HEK293T (cell line): ENCODE results near the gene PRKAG1.
A peak's percentile ranks its signal among the peaks of the same experiment; 100 is the strongest.

Experiments
- CTCF ChIA-PET: fragments of 350-600 bp; formaldehyde crosslinking; extraction: SDS; loops from one replicate; lab custom pipeline; 2021; ENCODE audit warnings: antibody characterized with exemption, inconsistent platforms; lab: Yijun Ruan, JAX
- POLR2A ChIA-PET: fragments of 350-600 bp; formaldehyde crosslinking; extraction: SDS; loops from one replicate; lab custom pipeline; 2020; ENCODE audit warnings: antibody characterized with exemption, inconsistent platforms; lab: Yijun Ruan, JAX
- DNase-seq: peaks from one replicate; pipeline ENCODE4 v3.0.0; 2012; ENCODE audit warnings: mixed read lengths; ENCODE audit errors: extremely low spot score
- ARNT ChIP-seq: fragments of 450-650 bp; IDR thresholded peaks from 2 replicates; pipeline ENCODE4 v1.6.1; 2017; ENCODE audit warnings: mild to moderate bottlenecking
- BHLHE40 ChIP-seq: fragments of 450-650 bp; IDR thresholded peaks from 2 replicates; pipeline ENCODE4 v1.6.1; 2016; ENCODE audit warnings: mild to moderate bottlenecking, moderate library complexity, borderline replicate concordance
- CTBP1 ChIP-seq: fragments of 450-650 bp; IDR thresholded peaks from 2 replicates; pipeline ENCODE4 v1.6.1; 2016; ENCODE audit warnings: borderline replicate concordance
- ELF4 ChIP-seq: fragments of 450-650 bp; IDR thresholded peaks from 2 replicates; pipeline ENCODE4 v1.6.1; 2017; ENCODE audit warnings: antibody characterized with exemption
- FOXA1 ChIP-seq: fragments of 450-650 bp; IDR thresholded peaks from 2 replicates; pipeline ENCODE4 v1.6.1; 2016; ENCODE audit warnings: mild to moderate bottlenecking
- FOXK2 ChIP-seq: fragments of 450-650 bp; IDR thresholded peaks from 2 replicates; pipeline ENCODE4 v1.6.1; 2016; ENCODE audit warnings: mild to moderate bottlenecking
- FOXM1 ChIP-seq: fragments of 450-650 bp; IDR thresholded peaks from 2 replicates; pipeline ENCODE4 v1.6.1; 2017; ENCODE audit warnings: mild to moderate bottlenecking, borderline replicate concordance
- HDGF ChIP-seq: fragments of 450-650 bp; IDR thresholded peaks from 2 replicates; pipeline ENCODE4 v1.6.1; 2017; ENCODE audit warnings: antibody characterized with exemption, borderline replicate concordance
- L3MBTL2 ChIP-seq: fragments of 450-650 bp; conservative IDR thresholded peaks from 2 replicates; pipeline ENCODE4 v1.6.1; 2016; ENCODE audit warnings: mild to moderate bottlenecking
- LEF1 ChIP-seq: fragments of 450-650 bp; IDR thresholded peaks from 2 replicates; pipeline ENCODE4 v1.6.1; 2017; ENCODE audit warnings: mild to moderate bottlenecking, borderline replicate concordance
- NFRKB ChIP-seq: fragments of 450-650 bp; IDR thresholded peaks from 2 replicates; pipeline ENCODE4 v1.6.1; 2016; ENCODE audit warnings: mild to moderate bottlenecking, moderate library complexity
- SP1 ChIP-seq: fragments of 450-650 bp; IDR thresholded peaks from 2 replicates; pipeline ENCODE4 v1.6.1; 2017
- SUZ12 ChIP-seq: fragments of 450-650 bp; IDR thresholded peaks from 2 replicates; pipeline ENCODE4 v1.6.1; 2016; ENCODE audit warnings: mild to moderate bottlenecking
- TARDBP ChIP-seq: fragments of 450-650 bp; IDR thresholded peaks from 2 replicates; pipeline ENCODE4 v1.6.1; 2016
- ZNF384 ChIP-seq: fragments of 450-650 bp; IDR thresholded peaks from 2 replicates; pipeline ENCODE4 v1.6.1; 2016
- TF ChIP-seq, protein P1 (sequence below): fragments of 450-650 bp; IDR thresholded peaks from 2 replicates; pipeline ENCODE4 v1.6.1; 2016

The PRKAG1 gene

DNA sequence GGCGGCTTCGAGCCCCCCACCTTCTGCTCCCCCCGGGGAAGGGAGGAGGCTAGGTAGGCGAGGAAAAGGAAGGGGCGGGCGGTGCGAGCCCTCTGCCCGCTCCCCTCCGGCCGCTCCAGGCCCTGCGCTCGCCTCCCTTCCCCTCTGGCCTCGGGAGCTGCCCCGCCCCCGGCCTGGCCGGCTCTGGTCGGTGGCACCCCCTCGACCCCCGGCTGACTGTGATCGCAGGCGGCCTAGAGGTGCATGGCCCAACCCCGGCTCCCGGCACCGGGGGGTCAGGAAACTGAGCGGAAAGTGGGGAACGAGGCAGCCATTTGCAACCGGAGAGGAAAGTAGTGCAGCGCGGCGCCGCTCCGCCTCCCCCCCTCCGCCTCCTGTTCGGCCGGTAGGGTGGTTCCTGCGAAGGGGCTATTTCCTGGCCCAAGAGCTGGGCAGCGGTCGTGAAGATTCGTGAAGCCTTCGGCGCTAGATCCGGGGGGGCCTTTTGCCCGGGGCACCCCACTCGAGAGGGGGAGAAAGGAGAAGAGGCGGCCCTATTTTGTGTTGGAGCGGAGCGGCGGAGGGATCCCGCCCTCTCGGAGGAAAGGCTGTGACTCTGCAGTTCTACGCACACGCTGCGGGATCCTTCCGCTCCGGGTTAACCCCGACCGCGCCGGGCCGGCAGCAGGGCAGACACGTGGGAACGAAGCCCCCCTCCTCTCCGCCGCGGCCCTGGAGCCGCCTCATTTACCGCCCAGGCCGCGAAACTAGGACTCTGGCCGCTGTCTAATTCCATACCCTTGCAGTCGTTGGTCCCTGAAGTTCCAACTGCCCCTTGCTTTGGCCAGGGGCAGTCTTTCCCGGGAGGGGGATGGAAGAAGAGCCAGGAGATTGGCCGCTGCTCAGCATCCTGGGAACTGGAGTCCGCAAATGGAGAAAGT lies 41.9 kb upstream of the PRKAG1 start, which contains the start of gene KMT2D:
KMT2D (minus strand) TSS at position 558 of the 920 bp plus-strand sequence. CDS start 5,470 bp downstream, outside the sequence.
- DNase-seq = peak; percentile 87
- TF ChIP-seq TARDBP = peak; percentile 61
- no peak for TF ChIP-seq ZNF384
- no peak for TF ChIP-seq FOXA1
- TF ChIP-seq NFRKB = peak; percentile 95
- peak; percentile 29; the same call in 1 of the 2 replicates for TF ChIP-seq ELF4
- TF ChIP-seq LEF1 = peak; percentile 84
- no peak for TF ChIP-seq HDGF
- no peak for TF ChIP-seq SUZ12
- TF ChIP-seq L3MBTL2 = peak; percentile 78
- peak; percentile 84 for TF ChIP-seq FOXM1
- no peak for TF ChIP-seq SP1
- peak; percentile 69; the same call in 1 of the 2 replicates for TF ChIP-seq CTBP1
- TF ChIP-seq FOXK2 = no peak
- peak; percentile 61; the same call in 1 of the 2 replicates for TF ChIP-seq ARNT
- TF ChIP-seq BHLHE40 = no peak
- TF ChIP-seq, protein P1, sequence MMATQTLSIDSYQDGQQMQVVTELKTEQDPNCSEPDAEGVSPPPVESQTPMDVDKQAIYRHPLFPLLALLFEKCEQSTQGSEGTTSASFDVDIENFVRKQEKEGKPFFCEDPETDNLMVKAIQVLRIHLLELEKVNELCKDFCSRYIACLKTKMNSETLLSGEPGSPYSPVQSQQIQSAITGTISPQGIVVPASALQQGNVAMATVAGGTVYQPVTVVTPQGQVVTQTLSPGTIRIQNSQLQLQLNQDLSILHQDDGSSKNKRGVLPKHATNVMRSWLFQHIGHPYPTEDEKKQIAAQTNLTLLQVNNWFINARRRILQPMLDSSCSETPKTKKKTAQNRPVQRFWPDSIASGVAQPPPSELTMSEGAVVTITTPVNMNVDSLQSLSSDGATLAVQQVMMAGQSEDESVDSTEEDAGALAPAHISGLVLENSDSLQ = no peak
- CTCF ChIA-PET = interaction anchor here (1.0 to 1.2 kb wide), 2 partner anchors 28 to 70 kb away, joined by 3 read pairs; partner anchors contain the start of gene TUBA1B
- POLR2A ChIA-PET = interaction anchor here (1.2 to 1.5 kb wide), 2 partner anchors 10 to 70 kb away, joined by 7 read pairs; partner anchors contain the start of genes RHEBL1 and TUBA1B

DNA sequence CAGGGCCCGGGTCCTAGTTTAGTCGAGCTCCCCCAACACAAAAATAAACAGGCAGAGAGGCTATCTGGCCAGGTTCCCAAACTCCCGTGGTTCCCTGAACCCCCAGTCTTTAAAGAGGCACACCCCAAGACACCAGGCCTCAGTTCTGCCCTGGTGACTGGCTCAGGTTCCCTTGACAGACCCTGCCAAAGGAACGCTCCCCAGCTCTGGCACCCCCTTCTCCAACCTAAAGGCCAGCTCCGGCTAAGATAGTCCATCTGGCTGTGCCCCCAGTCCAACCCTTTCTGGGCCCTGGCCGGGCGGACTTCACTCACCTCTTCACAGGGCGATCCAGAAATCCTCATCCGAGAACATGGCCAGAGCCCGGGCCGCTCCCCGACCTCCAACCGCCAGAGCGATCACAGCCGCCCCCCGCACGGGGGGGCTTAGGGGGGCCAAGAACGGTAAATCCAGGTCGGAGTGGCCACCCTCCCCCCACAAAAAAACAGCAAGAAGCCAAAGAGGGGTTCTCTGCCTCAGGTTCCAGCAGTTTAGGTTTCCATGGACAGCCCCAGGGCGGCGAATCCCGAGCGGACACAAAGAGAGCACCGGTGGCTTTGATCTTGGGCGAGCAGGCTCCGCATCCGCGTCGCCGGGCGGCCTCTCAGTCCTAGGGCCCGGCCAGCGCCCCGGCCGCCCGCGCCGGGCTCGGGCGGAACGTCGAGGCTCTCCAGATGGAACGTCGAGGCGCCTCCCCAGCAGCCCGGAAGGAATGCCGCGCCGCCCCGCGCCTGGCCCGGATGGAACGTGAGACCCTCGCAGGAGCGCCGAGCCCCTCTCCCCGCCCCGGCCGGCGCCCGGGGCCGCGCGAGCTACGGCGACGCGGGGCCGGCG lies 41.0 kb upstream of the PRKAG1 start:
- POLR2A ChIA-PET = interaction anchor here (0.5 to 5.2 kb wide), 5 partner anchors 10 to 176 kb away, joined by 3 to 50 read pairs (median 7); partner anchors contain the start of genes RHEBL1 and TUBA1B
- peak; percentile 34 for DNase-seq
- CTCF ChIA-PET = interaction anchor here (1.0 to 1.2 kb wide), 2 partner anchors 29 to 71 kb away, joined by 3 read pairs; partner anchors contain the start of gene TUBA1B
- TF ChIP-seq HDGF (no peak), FOXM1 (no peak), SP1 (no peak), FOXA1 (no peak), BHLHE40 (no peak), SUZ12 (no peak), FOXK2 (no peak), ELF4 (no peak), NFRKB (no peak), TARDBP (no peak), CTBP1 (no peak), ARNT (no peak), L3MBTL2 (no peak), LEF1 (no peak), ZNF384 (no peak)
- TF ChIP-seq, protein P1 = no peak

DNA sequence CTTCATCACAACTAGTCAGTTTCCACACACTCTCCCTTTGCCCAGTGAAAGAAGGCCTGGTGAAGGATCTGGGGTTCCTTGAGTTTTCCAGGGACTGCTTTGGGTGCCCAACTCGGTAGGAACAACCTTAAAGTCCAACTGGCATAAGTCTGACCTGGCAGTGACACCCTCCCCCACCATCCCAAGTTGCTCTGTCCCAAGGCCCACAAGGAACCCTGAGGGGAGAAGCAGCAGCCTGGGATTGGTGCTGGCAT lies 40.4 kb upstream of the PRKAG1 start:
- CTCF ChIA-PET = interaction anchor here (0.8 to 4.0 kb wide), 4 partner anchors 15 to 244 kb away, joined by 3 to 19 read pairs (median 6); no protein-coding TSS in a partner anchor
- DNase-seq = no peak
- POLR2A ChIA-PET = interaction anchor here (0.5 to 5.2 kb wide), 7 partner anchors 11 to 176 kb away, joined by 3 to 50 read pairs (median 3); partner anchors contain the start of genes ARF3, RHEBL1 and TUBA1B
- no peak for TF ChIP-seq ZNF384
- no peak for TF ChIP-seq ARNT
- TF ChIP-seq HDGF = no peak

DNA sequence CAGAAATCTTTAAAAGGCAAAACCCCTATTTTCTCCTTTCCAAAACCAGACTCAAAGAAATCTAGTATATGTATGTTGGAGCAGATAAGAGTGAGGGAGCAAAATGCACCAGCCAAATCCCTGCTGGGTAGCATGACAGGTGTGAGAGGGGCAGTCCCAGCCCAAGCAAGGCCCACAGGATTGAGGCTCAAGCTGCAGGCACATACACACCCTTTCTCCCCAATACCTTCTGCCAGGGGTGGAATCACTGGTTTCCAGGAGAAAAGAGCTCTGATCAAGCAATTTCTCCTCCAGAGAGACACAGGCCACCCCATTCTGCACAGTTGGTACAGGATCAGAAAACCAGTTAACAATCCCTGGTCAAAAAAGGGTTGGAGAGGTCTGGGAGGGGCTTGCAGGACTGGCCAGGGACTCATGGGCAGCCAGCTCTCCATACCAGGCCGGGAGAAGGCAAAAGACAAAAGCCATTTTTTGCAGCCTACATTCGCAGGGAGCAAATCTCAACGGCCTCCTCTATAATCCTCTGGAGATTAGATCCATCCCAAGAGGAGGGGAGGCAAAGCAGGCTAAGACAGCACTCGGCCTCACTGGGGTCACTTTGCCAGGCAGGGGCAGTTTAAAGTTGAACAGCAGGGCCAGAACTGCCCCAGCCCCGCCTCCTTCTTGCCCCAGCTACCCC lies 39.9 kb upstream of the PRKAG1 start:
- ChIA-PET POLR2A (interaction anchor here (0.8 to 5.2 kb wide), 7 partner anchors 11 to 175 kb away, joined by 3 to 50 read pairs (median 3); partner anchors contain the start of genes ARF3, RHEBL1 and TUBA1B), CTCF (interaction anchor here (0.8 to 4.0 kb wide), 4 partner anchors 15 to 243 kb away, joined by 3 to 19 read pairs (median 6); no protein-coding TSS in a partner anchor)
- TF ChIP-seq CTBP1 (no peak), BHLHE40 (no peak), TARDBP (no peak), ZNF384 (no peak)
- no peak for DNase-seq

DNA sequence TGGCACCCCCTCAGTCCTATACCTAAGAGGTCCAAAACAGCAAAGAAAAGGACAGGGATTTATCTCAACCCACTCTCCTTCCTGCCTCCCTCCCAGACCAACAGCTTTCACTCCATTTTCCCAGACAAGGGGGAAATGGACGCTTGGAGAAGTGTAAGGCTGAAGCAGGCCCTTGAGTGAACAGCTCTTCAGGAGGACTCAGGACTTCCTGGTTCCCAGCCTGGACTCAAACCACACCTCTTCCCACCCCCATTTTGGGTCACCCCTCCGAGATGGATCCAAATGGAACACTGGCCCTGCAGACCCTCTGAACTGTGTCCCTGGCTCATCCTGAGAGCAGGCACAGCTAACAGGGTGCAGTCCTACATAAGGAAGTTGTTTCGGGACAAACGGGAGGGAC lies 39.3 kb upstream of the PRKAG1 start:
- ChIA-PET CTCF (interaction anchor here (1.3 to 4.0 kb wide), 3 partner anchors 14 to 52 kb away, joined by 3 to 19 read pairs (median 10); no protein-coding TSS in a partner anchor), POLR2A (interaction anchor here (0.8 to 5.2 kb wide), 5 partner anchors 12 to 100 kb away, joined by 3 to 50 read pairs (median 3); partner anchors contain the start of genes ARF3, RHEBL1 and TUBA1B)
- TF ChIP-seq ELF4 = no peak
- no peak for TF ChIP-seq BHLHE40
- TF ChIP-seq HDGF = no peak
- no peak for TF ChIP-seq SUZ12
- no peak for TF ChIP-seq NFRKB
- TF ChIP-seq SP1 = no peak
- TF ChIP-seq FOXA1 = no peak
- TF ChIP-seq TARDBP = no peak
- DNase-seq = no peak
